ENCODE results near the gene GNB1L. TPM values are rescaled to one million over a fixed set of nuclear protein-coding genes. Genes with fewer than 3 reads are reported as not detected.

Gene GNB1L
- total RNA-seq, 2 donors from 2014 or later, result 2.6 to 4.7 TPM

DNA sequence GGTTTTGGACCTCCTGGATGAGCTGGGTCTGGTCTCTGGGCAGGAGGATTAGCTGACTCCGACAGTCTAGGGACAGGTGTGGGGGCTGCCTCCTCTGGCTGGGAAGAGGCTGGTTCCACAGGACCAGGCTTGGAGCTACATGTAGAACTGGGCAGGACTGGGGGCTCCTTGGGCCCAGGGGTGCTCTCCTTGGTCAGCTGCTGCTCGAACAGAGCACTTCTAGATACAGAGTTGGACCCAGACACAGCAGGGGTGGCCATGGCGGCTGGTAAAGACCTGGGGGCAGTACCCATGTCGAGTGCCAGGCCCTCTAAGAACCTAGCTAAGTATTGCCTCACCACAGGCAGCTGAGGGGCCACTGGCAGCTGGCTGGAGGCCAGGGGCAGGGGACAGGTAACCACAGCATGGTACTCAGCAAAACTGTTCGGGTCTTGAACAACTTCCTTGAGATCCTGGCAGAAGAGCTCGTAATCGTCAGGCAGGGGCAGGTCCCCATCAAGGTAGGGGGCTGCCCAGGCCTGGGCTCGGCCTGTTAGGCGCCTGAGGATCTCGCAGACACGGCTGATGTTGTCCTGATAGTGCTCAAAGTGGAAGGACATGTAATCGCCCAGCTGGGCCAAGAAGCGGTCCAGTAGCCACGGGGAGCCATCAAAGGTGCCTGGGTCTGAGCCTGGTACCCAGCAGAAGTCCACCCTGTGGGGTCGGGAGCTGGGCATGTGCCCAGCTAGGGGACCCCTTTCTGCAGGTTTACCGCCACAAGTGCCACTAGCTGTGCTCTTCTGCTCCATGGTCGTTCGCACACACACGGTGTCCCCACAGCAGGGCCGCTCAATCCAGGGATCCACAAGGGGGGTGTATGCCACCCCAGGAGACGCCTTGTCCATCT lies 3.1 kb downstream of the GNB1L start:
- Histone ChIP-seq H3K27ac (no peak overlapping the region), H3K36me3 (peaks cover 17% of the 10 kb centered on the region), H3K27me3 (no peaks in the 10 kb centered on the region), H3K4me1 (peaks cover 0 to 34% of the 10 kb centered on the region in 2 donors), H3K9me3 (no peaks in the 10 kb centered on the region), H3K4me3 (no peak overlapping the region)
- peak; percentile 47 for DNase-seq (ENCODE audit: low spot score)
- TF ChIP-seq, protein P1, sequence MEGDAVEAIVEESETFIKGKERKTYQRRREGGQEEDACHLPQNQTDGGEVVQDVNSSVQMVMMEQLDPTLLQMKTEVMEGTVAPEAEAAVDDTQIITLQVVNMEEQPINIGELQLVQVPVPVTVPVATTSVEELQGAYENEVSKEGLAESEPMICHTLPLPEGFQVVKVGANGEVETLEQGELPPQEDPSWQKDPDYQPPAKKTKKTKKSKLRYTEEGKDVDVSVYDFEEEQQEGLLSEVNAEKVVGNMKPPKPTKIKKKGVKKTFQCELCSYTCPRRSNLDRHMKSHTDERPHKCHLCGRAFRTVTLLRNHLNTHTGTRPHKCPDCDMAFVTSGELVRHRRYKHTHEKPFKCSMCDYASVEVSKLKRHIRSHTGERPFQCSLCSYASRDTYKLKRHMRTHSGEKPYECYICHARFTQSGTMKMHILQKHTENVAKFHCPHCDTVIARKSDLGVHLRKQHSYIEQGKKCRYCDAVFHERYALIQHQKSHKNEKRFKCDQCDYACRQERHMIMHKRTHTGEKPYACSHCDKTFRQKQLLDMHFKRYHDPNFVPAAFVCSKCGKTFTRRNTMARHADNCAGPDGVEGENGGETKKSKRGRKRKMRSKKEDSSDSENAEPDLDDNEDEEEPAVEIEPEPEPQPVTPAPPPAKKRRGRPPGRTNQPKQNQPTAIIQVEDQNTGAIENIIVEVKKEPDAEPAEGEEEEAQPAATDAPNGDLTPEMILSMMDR (IDR thresholded peaks at IDR 0.05), result no peak

DNA sequence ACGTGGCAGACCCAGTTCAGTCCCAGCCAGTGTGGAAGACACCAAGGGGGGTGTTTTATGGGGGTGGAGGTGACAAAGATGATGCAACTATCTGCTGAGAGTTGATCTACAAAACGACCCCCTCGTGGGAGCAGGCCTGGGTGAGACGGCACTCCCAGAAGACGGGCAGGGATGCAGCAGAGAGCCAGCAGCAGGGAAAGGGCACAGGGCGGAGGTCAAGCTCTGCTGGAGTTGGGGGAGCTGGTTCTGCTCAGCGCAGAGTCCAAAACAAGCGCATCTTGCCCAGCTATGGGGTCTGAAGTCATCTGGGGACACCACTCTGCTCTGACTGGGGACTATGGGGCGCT lies 3.9 kb downstream of the GNB1L start:
- Histone ChIP-seq H3K36me3 (peaks cover 17% of the 10 kb centered on the region), H3K4me3 (no peak overlapping the region), H3K9me3 (no peaks in the 10 kb centered on the region), H3K4me1 (peaks cover 0 to 27% of the 10 kb centered on the region in 2 donors), H3K27me3 (no peaks in the 10 kb centered on the region), H3K27ac (no peak overlapping the region)
- TF ChIP-seq, protein P1 (IDR thresholded peaks at IDR 0.05), result no peak
- DNase-seq (ENCODE audit: low spot score), result peak; percentile 30

DNA sequence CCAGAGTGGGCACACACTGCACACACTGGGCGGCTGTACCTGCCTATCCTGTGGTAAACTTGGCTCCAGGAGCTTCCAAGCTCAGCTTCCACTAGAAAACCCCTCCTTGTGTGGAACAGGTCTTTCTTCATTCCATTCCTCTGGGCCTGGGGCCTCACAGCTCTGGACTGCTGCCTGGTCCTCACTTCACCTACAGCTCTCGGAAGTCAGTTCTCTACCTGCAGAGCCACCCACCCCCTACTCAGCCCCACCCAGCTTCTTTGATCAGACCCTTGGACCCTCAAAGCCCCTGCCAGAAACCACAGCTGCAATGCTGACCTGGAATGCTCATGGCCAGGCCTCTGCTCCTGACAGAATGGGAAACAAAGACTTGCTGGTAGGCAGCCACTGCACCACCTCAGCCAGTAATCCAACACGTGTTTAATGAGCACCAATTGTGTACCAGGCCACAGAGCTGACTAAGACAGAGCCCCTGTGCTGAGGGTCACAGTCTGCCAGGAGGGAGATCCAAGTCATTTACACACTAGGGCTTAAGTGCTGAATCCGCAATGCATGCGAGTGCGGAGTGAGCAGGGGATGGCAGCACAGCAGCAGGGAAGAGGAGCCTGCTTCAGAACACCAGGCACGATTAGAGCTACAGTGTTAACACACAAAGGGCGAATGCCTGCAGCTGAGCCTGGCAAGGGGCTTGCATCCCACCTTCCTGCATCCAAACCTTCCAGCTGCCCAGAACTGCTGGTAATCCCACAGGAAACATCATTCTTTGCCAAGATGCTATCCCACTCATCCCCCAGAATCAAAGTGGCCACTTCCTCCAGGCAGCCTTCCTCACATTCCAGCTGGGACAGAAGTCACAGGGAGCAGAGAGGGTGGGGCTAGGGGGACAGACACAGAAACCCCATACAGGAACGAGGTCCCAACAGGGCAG lies 4.6 kb downstream of the GNB1L start:
- Histone ChIP-seq H3K9me3 (no peaks in the 10 kb centered on the region), H3K27me3 (no peaks in the 10 kb centered on the region), H3K4me1 (peaks cover 0 to 22% of the 10 kb centered on the region in 2 donors), H3K27ac (no peak overlapping the region), H3K36me3 (peaks cover 17% of the 10 kb centered on the region), H3K4me3 (no peak overlapping the region)
- peak; percentile 46 for DNase-seq (ENCODE audit: low spot score)
- TF ChIP-seq, protein P1 (IDR thresholded peaks at IDR 0.05), result no peak

DNA sequence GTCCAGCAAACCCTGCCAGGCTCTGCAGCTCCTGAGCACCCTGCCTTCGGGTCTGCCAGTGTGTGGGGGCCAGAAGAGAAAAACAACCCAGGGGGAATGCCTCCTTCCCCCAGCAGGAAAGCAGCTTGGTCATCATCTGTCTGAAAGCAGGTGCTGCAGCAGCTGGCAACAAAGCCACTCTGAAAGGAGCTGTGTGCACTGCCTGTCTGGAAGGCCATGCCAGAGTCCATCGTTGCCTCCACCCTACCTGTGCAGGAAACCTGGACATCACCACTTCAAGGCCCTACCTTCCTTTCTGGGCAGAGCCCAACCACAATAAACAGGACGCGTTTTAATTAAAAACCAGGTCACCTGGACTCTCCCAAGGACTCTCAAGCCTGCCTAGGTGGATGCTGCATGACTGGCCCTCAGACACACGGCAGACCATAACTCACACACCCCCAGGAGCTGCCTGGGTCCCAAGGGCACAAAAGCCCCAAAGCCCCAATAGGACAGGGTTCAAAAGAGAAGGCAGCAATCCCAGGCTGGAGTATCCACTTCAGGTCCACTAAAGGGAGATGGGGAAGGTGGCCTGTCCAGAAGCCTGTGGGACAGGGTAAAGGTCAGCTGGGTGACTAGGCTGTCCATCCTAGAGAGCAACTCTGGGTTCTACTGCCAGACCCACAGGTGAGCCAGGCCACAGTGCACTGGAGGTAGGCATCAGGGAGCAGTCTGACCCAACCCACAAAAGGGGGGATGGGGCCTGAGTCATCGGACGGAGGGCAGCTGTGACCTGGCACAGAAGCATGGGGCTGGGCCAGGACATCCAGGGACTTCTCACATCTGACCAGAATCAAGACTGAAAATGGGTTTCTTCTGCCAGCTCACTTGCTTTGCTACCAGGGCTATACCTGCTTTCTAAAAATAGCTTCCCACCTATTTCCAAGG lies 6.1 kb downstream of the GNB1L start:
- DNase-seq (ENCODE audit: low spot score), result peak; percentile 44
- Histone ChIP-seq H3K36me3 (peaks cover 17% of the 10 kb centered on the region), H3K4me1 (peaks cover 0 to 31% of the 10 kb centered on the region in 2 donors), H3K27ac (no peak overlapping the region), H3K27me3 (no peaks in the 10 kb centered on the region), H3K9me3 (no peaks in the 10 kb centered on the region), H3K4me3 (no peak overlapping the region)
- TF ChIP-seq, protein P1 (IDR thresholded peaks at IDR 0.05), result no peak

DNA sequence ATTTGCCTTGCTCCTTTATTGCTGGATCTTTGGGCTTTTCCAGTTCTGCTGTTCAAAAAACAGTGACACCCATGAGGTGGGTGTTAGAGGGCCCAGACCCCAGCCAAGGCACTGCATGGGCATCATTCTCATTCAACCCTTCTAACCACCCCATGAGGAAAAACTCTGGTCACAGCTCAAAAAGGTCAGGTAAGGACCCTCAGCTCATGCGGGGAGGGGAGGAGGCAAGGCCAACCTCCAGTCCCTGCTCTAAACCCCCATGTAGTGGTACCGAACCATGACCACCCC lies 7.4 kb downstream of the GNB1L start:
- Histone ChIP-seq H3K4me3 (no peak overlapping the region), H3K9me3 (no peaks in the 10 kb centered on the region), H3K27ac (no peak overlapping the region), H3K27me3 (no peaks in the 10 kb centered on the region), H3K4me1 (peaks cover 0 to 27% of the 10 kb centered on the region in 2 donors), H3K36me3 (peaks cover 17% of the 10 kb centered on the region)
- no peak for DNase-seq (ENCODE audit: low spot score)
- TF ChIP-seq, protein P1 (IDR thresholded peaks at IDR 0.05), result no peak

All from right atrium auricular region (tissue), 2 donors.